Activated CD8-positive, alpha-beta memory T cell treated with anti-CD3 and anti-CD28 coated beads for 36 hours (primary cell): ENCODE results near the gene SMIM3. TPM values are rescaled to one million over a fixed set of nuclear protein-coding genes. Genes with fewer than 3 reads are reported as not detected.
"Not testable (repeated sequence)": the region's sequence is repeated elsewhere in the genome, so short reads cannot be mapped to it uniquely, and the experiment has no call there.

ENCODE experiments used
- CTCF ChIA-PET: fragments of 350-600 bp; sonication (Branson Sonifier 250); formaldehyde crosslinking; loops from one replicate; lab custom pipeline; 2021; ENCODE audit warnings: antibody characterized with exemption; lab: Charles Lee
- POLR2A ChIA-PET: fragments of 350-600 bp; sonication (Branson Sonifier 250); formaldehyde crosslinking; loops from one replicate; lab custom pipeline; 2021; ENCODE audit warnings: antibody characterized with exemption; lab: Charles Lee
- total RNA-seq, 2 experiments: library from RNA; stranded (reverse); gene quantifications; one replicate each; pipeline ENCODE4 v1.2.3, GENCODE V29; 2021

The SMIM3 gene
- total RNA-seq, 2 experiments from 2014 or later, result 11.2 to 12.3 TPM

GRCh38 chr5:150836703-150837102 lies 58.1 kb downstream of the SMIM3 start:
- CTCF ChIA-PET, result no interaction called here

DNA sequence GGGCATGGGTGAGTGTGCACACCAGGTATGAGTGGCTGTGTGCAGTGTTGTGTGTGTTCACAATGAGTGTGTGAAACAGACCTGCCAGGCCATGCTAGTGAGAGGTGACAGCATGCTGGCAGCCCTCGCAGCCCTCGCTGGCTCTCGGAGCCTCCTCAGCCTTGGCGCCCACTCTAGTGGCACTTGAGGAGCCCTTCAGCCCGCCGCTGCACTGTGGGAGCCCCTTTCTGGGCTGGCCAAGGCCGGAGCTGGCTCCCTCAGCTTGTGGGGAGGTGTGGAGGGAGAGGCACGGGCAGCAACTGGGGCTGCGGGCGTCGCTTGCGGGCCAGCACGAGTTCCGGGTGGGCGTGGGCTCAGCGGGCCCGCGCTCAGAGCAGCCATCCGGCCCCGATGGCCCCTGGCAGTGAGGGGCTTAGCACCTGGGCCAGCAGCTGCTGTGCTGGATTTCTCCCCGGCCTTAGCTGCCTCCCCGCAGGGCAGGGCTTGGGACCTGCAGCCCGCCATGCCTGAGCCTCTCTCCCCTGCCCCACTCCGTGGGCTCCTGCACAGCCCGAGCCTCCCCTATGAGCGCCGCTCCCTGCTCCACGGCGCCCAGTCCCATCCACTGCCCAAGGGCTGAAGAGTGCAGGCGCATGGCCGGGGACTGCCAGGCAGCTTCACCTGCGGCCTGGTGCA lies 66.8 kb downstream of the SMIM3 start:
- POLR2A ChIA-PET, result not testable (repeated sequence)
- CTCF ChIA-PET, result interaction anchor here (1.4 to 3.1 kb wide), 4 partner anchors 16 to 283 kb away, joined by 4 to 19 read pairs (median 13); partner anchors contain the start of gene RBM22

More at GRCh38 chr5:150836703-150837102, 58.1 kb downstream of the SMIM3 start:
- POLR2A ChIA-PET, result no interaction called here

DNA sequence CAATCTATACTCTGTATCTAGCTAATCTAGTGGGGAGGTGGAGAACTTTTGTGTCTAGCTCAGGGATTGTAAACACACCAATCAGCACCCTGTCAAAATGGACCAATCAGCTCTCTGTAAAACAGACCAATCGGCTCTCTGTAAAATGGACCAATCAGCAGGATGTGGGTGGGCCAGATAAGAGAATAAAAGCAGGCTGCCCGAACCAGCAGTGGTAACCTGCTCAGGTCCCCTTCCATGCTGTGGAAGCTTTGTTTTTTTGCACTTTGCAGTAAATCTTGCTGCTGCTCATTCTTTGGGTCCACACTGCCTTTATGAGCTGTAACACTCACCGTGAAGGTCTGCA lies 67.7 kb downstream of the SMIM3 start, which contains the start of gene IRGM:
Gene IRGM, plus strand, starts transcription at position 214 of the 346 bp plus-strand sequence. CDS start 1,603 bp downstream, outside the sequence.
- ChIA-PET POLR2A (interaction anchor here (0.6 to 1.6 kb wide), 4 partner anchors 63 to 925 kb away, joined by 3 to 11 read pairs (median 5); partner anchors contain the start of genes RBM22 and SMIM3), CTCF (interaction anchor here (0.6 to 3.1 kb wide), 17 partner anchors 15 to 308 kb away, joined by 3 to 19 read pairs (median 4); partner anchors contain the start of genes DCTN4, RBM22 and SMIM3)

Other genes with a start within 250 kb of the SMIM3 start
- gene SYNPO, start 138.1 kb upstream of the SMIM3 start, total RNA-seq, result under 1 TPM in 1 of 2 experiments, not detected in 1; 0.04 TPM
- under 1 TPM in 1 of 2 experiments, not detected in 1; 0.06 TPM for gene MYOZ3, start 117.5 kb upstream of the SMIM3 start, total RNA-seq
- gene RBM22, start 77.7 kb upstream of the SMIM3 start, total RNA-seq, result 10 to 100 TPM; 67.9 to 69.3 TPM
- 10 to 100 TPM; 30.6 to 32.9 TPM for gene DCTN4, start 19.7 kb upstream of the SMIM3 start, total RNA-seq
- 1 to 10 TPM; 1.3 to 1.7 TPM for gene IRGM, start 67.8 kb downstream of the SMIM3 start, total RNA-seq
- under 1 TPM; 0.71 to 0.74 TPM for gene ZNF300, start 126.2 kb downstream of the SMIM3 start, total RNA-seq
- gene GPX3, start 241.8 kb downstream of the SMIM3 start, total RNA-seq, result not detected